Body of pancreas (tissue), 4 donors: Measurements from ENCODE around the gene CDK11B. TPM values are rescaled to one million over a fixed set of nuclear protein-coding genes. Genes with fewer than 3 reads are reported as not detected.
A peak's percentile ranks its signal among the peaks of the same experiment; 100 is the strongest.
"Not testable (repeated sequence)": the region's sequence is repeated elsewhere in the genome, so short reads cannot be mapped to it uniquely, and the experiment has no call there.

ENCODE experiments used
- ATAC-seq: fragments of 150-250 bp; one replicate; pipeline ENCODE4 v1.9.1; 2016
- DNase-seq, 4 donors: peaks; one replicate each; pipeline ENCODE4 v3.0.0-alpha.2; 2019
- H3K27ac ChIP-seq, 4 donors: fragments of 200-600 bp; sonication (generic); 1 replicate in 3 of 4; 2 replicates in 1 of 4; pipeline versions ENCODE4 v1.5.1 to v1.6.1; 2016 to 2019; ENCODE audit warnings: mild to moderate bottlenecking in 1 of 4, mixed read lengths in 1 of 4, moderate library complexity in 1 of 4
- H3K27me3 ChIP-seq, 2 donors: fragments of 200-600 bp; sonication (generic); one replicate each; pipeline ENCODE4 v1.6.0; 2016; ENCODE audit warnings: mild to moderate bottlenecking in 1 of 2
- H3K36me3 ChIP-seq, 2 donors: fragments of 200-600 bp; sonication (generic); replicated peaks in 1 of 2; 2 replicates each; pipeline ENCODE4 v1.5.1; 2016; ENCODE audit warnings: low read depth in 2 of 2; ENCODE audit not compliant: insufficient read depth in 1 of 2
- H3K4me1 ChIP-seq: fragments of 200-600 bp; sonication (generic); one replicate; pipeline ENCODE4 v1.6.0; 2016
- H3K4me3 ChIP-seq, 2 donors: fragments of 200-600 bp; sonication (generic); 1 replicate in 1 of 2; 2 replicates in 1 of 2; pipeline ENCODE4 v1.5.1; 2016 to 2019
- H3K9me3 ChIP-seq, 3 donors: fragments of 200-600 bp; sonication (generic); 1 replicate in 2 of 3; 2 replicates in 1 of 3; pipeline ENCODE4 v1.5.1; 2016
- POLR2A ChIP-seq, 3 donors: fragments of 450-650 bp; IDR thresholded peaks; one replicate each; pipeline ENCODE4 v1.6.1; 2016; ENCODE audit warnings: antibody characterized with exemption in 3 of 3, mild to moderate bottlenecking in 2 of 3
- WGBS, 2 donors: methylation state at CpG; one replicate each; pipeline ENCODE4 v1.1.5; 2017; 5-methylcytosine and 5-hydroxymethylcytosine counted together
- intact Hi-C: fragments of 100-400 bp; cut with DNase I; formaldehyde crosslinking; loops from one replicate; pipeline ENCODE4 v1.15.1; 2023
- total RNA-seq, 2 donors: library from RNA; depleted of rRNA; stranded (reverse); fragments of >200 nt; gene quantifications; one replicate each; pipeline ENCODE4 v1.1.0, GENCODE V29; 2016
- TF ChIP-seq, protein P1 (sequence below), 7 experiments: fragments of 450-650 bp in 4 of 7; fragments of 200-600 bp in 3 of 7; sonication (generic) in 3 of 7; IDR thresholded peaks; one replicate each; pipeline ENCODE4 v1.5.1; 2016 to 2019; ENCODE audit warnings: antibody characterized with exemption in 7 of 7

CDK11B gene
- total RNA-seq: 10 to 100 TPM; 14.5 to 45.5 TPM

DNA sequence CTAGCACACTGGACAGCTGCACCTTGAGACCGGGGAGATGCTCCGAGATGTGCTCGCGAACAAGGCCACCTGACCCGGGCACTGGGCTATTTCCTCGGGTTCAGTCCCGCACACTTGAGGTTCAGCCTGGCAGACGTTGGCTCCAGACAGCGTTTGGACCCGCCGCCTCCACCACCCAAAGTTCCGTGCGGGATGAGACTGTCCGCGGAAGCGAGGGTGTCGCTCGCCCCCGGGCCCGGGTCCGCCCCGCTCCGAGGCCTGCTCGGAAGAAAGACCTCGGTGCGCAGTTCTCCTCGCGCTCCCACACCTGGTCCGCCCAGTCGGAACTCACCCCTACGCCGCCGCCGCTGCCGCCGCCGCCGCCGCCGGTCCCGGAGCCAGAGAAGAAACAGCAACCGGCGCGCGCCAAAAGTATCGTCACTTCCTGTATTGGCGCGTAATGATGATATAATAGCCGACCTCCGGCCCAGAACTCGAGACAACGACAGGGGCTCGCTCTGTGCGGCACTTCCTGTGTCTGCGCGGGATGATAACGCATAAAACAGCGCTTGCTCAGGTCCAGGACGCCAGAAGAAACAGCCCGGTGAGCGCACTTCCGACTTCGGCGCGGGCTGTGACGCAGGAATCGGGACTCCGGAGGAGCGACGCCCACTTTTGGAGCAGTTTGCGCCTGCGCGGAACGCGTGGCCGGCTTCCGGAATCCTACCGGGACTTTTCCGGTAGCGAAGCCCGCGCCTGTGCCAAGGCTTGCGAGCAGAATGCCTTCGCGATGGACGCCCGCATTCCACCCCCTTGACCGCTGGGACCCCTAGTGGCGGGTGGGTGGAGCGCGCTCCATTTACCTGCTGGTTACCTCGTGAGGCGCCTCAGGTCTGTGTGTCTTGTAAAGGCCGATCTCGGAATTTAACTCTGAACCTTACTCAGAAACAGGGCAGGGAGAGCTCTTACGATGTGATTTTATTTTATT, at the start of gene CDK11B:
TSS of gene CDK11B (minus strand) at position 422 of the 967 bp plus-strand sequence. CDS start 1,519 bp downstream, outside the sequence.
- TF ChIP-seq, protein P1, sequence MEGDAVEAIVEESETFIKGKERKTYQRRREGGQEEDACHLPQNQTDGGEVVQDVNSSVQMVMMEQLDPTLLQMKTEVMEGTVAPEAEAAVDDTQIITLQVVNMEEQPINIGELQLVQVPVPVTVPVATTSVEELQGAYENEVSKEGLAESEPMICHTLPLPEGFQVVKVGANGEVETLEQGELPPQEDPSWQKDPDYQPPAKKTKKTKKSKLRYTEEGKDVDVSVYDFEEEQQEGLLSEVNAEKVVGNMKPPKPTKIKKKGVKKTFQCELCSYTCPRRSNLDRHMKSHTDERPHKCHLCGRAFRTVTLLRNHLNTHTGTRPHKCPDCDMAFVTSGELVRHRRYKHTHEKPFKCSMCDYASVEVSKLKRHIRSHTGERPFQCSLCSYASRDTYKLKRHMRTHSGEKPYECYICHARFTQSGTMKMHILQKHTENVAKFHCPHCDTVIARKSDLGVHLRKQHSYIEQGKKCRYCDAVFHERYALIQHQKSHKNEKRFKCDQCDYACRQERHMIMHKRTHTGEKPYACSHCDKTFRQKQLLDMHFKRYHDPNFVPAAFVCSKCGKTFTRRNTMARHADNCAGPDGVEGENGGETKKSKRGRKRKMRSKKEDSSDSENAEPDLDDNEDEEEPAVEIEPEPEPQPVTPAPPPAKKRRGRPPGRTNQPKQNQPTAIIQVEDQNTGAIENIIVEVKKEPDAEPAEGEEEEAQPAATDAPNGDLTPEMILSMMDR (IDR thresholded peaks at IDR 0.05): peak in 5 of 7 experiments; percentile 14 to 46 (median 41)
- TF ChIP-seq POLR2A (IDR thresholded peaks at IDR 0.05): peak; percentile 16 to 68 (median 67)
- DNase-seq (peak; percentile 94 to 98 (median 95)), ATAC-seq (peak; percentile 91)
- H3K9me3 ChIP-seq, intact Hi-C loops, H3K27me3 ChIP-seq: not testable (repeated sequence)
- Histone ChIP-seq H3K4me3 (peak within 1 kb of the TSS; percentile 30 to 48), H3K27ac (peak within 1 kb of the TSS; percentile 84 to 99 (median 98)), H3K4me1 (peaks cover 16% of the 10 kb centered on the region), H3K36me3 (peaks cover 0 to 20% of the 10 kb centered on the region in 2 donors)
- WGBS, 2 donors: 0% methylated on average over 60 of the region's 96 CpGs; no CpG with 5 or more reads in 1 of the 2 donors

DNA sequence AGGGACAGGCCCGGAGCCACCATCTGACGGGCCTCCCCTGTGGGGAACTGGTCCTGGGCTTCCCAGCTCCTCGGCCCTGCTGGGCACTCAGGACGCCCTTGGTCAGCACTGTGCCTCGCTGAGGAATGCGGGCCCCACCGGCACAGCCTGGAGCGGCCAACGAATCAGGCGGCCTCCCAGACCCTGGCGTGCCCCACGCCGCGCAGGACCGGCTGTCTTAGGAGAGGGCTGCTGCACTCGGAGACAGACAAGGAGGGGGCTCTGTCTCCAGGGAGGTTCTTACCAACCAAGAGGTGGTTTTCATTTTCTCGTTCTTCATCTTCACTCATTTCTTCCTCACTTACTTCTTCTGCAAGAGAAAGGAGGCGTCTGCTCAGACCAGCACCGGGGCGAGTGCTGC, 49.1 kb upstream of the CDK11B start:
- intact Hi-C loops, H3K4me1 ChIP-seq, H3K9me3 ChIP-seq, H3K36me3 ChIP-seq, ATAC-seq, H3K27me3 ChIP-seq, H3K4me3 ChIP-seq, H3K27ac ChIP-seq: not testable (repeated sequence)
- 100% methylated on average over 2 of the region's 20 CpGs; no CpG with 5 or more reads in 1 of the 2 donors for WGBS, 2 donors
- DNase-seq: peak in 1 of 4 donors; percentile 3

DNA sequence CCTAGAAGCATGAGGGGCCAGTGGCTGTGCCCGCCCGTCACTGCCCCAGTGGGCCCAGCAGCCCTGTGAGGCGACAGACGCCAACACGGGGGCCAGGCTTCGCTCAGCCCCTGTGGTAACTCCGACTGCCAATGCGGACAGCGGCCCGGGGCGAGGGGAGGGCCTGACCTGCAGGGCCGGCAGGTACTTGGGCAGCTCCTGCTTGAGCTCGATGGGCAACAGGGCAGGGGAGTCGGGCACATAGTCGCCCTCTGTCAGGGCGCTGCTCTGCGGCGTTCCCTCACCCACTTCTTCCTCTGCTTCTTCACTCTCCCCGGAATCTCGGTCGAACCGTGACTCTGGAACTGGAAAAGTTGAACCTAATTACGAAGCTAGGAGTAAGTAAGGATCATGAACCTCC, 48.4 kb upstream of the CDK11B start:
- WGBS, 2 donors: no CpG with 5 or more reads among the region's 23 CpGs
- H3K4me1 ChIP-seq, H3K9me3 ChIP-seq, ATAC-seq, intact Hi-C loops, H3K4me3 ChIP-seq, H3K27ac ChIP-seq, H3K36me3 ChIP-seq, H3K27me3 ChIP-seq: not testable (repeated sequence)
- DNase-seq: peak in 1 of 4 donors; percentile 6

DNA sequence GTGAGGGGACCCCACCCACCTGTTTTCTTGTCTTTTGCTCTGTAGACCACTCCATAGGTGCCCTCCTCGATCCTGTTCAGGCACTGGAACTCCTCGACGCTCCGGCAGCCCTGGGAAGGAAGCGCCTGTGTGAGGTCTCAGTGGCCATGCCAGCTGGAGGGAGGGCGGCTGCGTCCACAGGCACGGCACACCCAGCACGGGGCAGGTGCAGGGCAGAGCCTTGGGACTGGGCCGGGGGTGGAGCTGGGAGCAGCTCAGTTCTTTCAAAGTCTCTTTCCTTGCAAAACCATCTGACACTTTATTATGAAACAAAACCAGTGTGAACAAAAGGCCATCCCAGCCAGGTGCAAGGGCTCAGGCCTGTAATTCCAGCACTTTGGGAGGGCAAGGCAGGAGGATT, 46.8 kb upstream of the CDK11B start:
- H3K27me3 ChIP-seq, DNase-seq, ATAC-seq, H3K36me3 ChIP-seq, intact Hi-C loops, H3K4me1 ChIP-seq, H3K9me3 ChIP-seq, H3K27ac ChIP-seq, H3K4me3 ChIP-seq: not testable (repeated sequence)
- no CpG with 5 or more reads among the region's 10 CpGs for whole genome bisulfite sequencing, 2 donors

DNA sequence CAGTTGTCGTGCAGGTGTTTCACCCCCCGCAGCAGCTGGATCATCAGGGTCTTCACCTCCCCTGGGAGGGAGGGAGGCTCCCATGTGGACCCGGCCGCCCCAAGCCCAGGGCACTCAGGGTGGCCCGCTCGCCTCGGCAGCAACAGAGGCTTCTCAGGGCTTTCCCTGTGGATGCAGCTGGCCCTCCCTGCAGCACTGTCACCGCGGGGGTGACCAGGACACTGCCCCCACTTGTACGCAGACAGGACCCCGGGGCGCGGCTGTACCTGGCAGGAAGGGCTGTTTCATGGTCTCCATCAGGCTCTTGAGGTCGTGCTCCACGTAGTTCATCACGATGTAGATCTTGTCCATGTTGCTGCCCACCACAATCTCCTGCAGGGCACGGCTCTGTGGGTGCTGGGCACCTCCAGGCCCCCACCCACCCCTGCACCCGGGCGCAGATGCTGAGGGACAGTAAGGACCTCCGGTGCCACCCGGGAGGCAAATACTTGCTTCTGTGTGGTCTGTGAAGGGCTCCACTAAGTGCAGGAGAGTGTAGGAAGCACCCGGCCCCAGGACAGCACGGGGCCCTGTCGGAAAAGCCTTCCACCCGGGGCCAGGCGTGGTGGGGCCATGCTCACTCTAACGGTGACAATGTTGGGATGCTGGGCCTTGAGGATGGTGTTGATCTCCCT, 45.6 kb upstream of the CDK11B start:
- H3K36me3 ChIP-seq, ATAC-seq, H3K4me1 ChIP-seq, H3K9me3 ChIP-seq, H3K4me3 ChIP-seq, H3K27ac ChIP-seq, H3K27me3 ChIP-seq, intact Hi-C loops: not testable (repeated sequence)
- DNase-seq: peak in 2 of 4 donors; percentile 4 to 7
- 93 to 100% methylated on average over 4 to 16 of the region's 27 CpGs for WGBS, 2 donors

DNA sequence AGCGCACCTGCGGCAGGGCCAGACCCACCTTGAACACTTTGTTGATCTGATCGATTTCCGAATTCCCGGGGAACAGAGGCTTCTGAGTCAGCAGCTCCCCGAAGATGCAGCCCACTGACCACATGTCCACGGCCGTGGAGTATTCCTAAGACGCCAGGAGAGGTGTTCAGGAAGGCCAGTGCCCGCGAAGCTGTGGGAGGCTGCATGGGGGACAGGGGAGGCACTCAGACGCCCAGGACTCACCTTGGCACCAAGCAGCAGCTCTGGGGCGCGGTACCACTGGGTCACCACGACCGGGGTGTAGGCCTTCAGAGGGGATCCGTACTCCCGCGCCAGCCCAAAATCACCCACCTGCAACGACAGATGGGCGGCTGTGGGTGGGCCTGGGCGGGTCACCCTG, 45.0 kb upstream of the CDK11B start:
- peaks cover 0 to 9% of the 10 kb centered on the region in 2 donors for H3K36me3 ChIP-seq
- DNase-seq: peak in 2 of 4 donors; percentile 7 to 10
- H3K4me3 ChIP-seq: no peak overlapping the region
- ATAC-seq: no peak
- H3K4me1 ChIP-seq: no peaks in the 10 kb centered on the region
- 92 to 97% methylated on average over 5 to 22 of the region's 22 CpGs for WGBS, 2 donors
- no peaks in the 10 kb centered on the region for H3K9me3 ChIP-seq
- TF ChIP-seq, protein P1 (IDR thresholded peaks at IDR 0.05): no peak
- TF ChIP-seq POLR2A (IDR thresholded peaks at IDR 0.05): no peak
- no peak overlapping the region for H3K27ac ChIP-seq
- H3K27me3 ChIP-seq: no peaks in the 10 kb centered on the region
- intact Hi-C loops: no loop called here

DNA sequence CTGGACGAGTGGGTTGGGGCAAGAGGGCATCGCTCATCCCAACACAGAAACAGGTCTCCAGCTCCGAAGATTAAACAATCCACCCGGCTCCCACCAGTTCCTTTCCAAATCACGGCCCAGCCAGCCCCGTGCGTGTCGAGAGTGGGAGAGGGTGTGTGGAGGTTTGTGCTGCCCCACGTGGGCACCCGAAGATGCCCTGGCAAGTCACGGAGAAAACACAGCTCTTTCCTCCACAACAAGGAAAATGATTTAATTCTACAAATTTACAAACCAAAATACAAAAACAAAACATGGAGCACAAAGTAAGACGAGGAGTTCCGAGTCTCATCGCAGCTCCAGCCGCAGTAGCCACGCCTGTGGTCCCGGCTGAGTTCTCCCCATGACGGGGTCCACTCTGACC, 43.7 kb upstream of the CDK11B start:
- H3K36me3 ChIP-seq, H3K4me1 ChIP-seq, intact Hi-C loops, H3K9me3 ChIP-seq, ATAC-seq, DNase-seq, H3K27ac ChIP-seq, H3K27me3 ChIP-seq, H3K4me3 ChIP-seq: not testable (repeated sequence)
- WGBS, 2 donors: 87 to 89% methylated on average over 8 to 10 of the region's 18 CpGs

DNA sequence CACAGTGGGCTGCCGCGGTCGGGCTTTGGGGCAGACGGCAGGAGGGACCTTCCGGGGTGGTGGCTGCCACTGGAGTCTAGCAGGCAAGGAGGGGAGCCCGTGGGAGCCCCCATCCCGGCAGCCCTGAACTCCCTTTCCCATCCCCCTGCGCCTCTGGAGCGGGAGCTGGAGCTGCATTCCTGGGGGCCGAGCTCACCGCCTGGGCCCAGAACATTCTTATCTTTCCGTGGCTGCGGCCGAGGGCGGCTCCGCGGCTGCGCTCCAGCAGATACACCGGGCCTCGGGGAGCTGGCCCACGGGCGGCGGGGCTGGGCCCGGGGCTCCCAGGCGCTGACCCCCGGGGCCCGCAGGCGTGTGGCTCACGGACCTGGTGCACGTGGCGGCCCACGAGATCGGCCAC, 41.8 kb upstream of the CDK11B start:
- H3K4me3 ChIP-seq, H3K9me3 ChIP-seq, H3K36me3 ChIP-seq, intact Hi-C loops, H3K27ac ChIP-seq, H3K27me3 ChIP-seq, DNase-seq, H3K4me1 ChIP-seq: not testable (repeated sequence)
- ATAC-seq: peak; percentile 56
- no CpG with 5 or more reads among the region's 33 CpGs for WGBS, 2 donors

DNA sequence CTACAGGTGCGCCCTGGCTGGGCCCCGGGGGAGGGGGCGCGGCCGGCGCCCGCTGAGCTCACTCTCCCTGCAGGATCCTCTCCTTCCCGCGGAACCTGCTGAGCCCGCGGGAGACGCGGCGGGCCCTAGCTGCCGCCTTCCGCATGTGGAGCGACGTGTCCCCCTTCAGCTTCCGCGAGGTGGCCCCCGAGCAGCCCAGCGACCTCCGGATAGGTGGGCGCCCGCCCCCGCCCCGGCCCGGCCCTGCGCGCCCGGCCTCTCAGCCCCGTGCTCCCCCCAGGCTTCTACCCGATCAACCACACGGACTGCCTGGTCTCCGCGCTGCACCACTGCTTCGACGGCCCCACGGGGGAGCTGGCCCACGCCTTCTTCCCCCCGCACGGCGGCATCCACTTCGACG, 41.3 kb upstream of the CDK11B start:
- H3K27ac ChIP-seq, intact Hi-C loops, ATAC-seq, H3K4me1 ChIP-seq, H3K27me3 ChIP-seq, H3K36me3 ChIP-seq, DNase-seq, H3K9me3 ChIP-seq, H3K4me3 ChIP-seq: not testable (repeated sequence)
- no CpG with 5 or more reads among the region's 45 CpGs for WGBS, 2 donors
